Thymus (tissue), 11 donors: ENCODE data around the gene DOCK1. TPM values are rescaled to one million over a fixed set of nuclear protein-coding genes. Genes with fewer than 3 reads are reported as not detected.
A peak's percentile ranks its signal among the peaks of the same experiment; 100 is the strongest.

Source experiments
- DNase-seq, 9 donors: peaks; one replicate each; pipeline ENCODE4 v3.0.0-alpha.2; 2013; ENCODE audit warnings: low spot score in 9 of 9, low read depth in 6 of 9, missing footprints in 1 of 9
- H3K27ac ChIP-seq, 2 donors: one replicate each; pipeline ENCODE4 v1.5.1; 2013; ENCODE audit warnings: control low read depth in 1 of 2, low read depth in 1 of 2, low read length in 1 of 2, mild to moderate bottlenecking in 1 of 2, moderate library complexity in 1 of 2
- H3K27me3 ChIP-seq, 2 donors: one replicate each; pipeline ENCODE4 v1.5.1; 2013; ENCODE audit warnings: low read length in 1 of 2; ENCODE audit not compliant: control insufficient read depth in 2 of 2, insufficient read depth in 1 of 2
- H3K36me3 ChIP-seq, 2 donors: one replicate each; pipeline ENCODE4 v1.5.1; 2013; ENCODE audit warnings: low read length in 1 of 2, mild to moderate bottlenecking in 1 of 2, moderate library complexity in 1 of 2; ENCODE audit not compliant: control insufficient read depth in 2 of 2, insufficient read depth in 2 of 2
- H3K4me1 ChIP-seq, 2 donors: one replicate each; pipeline ENCODE4 v1.5.1; 2013; ENCODE audit warnings: low read length in 2 of 2; ENCODE audit not compliant: control insufficient read depth in 2 of 2, insufficient read depth in 2 of 2
- H3K4me3 ChIP-seq, 2 donors: one replicate each; pipeline ENCODE4 v1.5.1; 2013; ENCODE audit warnings: low read length in 2 of 2, control low read depth in 1 of 2, mild to moderate bottlenecking in 1 of 2
- H3K9me3 ChIP-seq, 2 donors: one replicate each; pipeline ENCODE4 v1.5.1; 2013; ENCODE audit warnings: low read length in 1 of 2, mild to moderate bottlenecking in 1 of 2; ENCODE audit not compliant: control insufficient read depth in 2 of 2, insufficient read depth in 1 of 2
- WGBS: extraction: QIAGEN DNeasy Blood & Tissue Kit; methylation state at CpG from one replicate; pipeline ENCODE4 v1.1.7; 2013; 5-methylcytosine and 5-hydroxymethylcytosine counted together
- polyA plus RNA-seq: library from polyadenylated mRNA; stranded (reverse); fragments of 200-250 nt; gene quantifications from one replicate; pipeline ENCODE4 v1.2.3, GENCODE V29; 2013
- total RNA-seq: library from RNA; stranded (reverse); fragments of 120-200 nt; gene quantifications from one replicate; pipeline ENCODE4 v1.2.4, GENCODE V29; 2013
- donor health status: healthy.

DOCK1 gene
- total and polyA plus RNA-seq, 2 donors, result 10.2 to 11.7 TPM

DNA sequence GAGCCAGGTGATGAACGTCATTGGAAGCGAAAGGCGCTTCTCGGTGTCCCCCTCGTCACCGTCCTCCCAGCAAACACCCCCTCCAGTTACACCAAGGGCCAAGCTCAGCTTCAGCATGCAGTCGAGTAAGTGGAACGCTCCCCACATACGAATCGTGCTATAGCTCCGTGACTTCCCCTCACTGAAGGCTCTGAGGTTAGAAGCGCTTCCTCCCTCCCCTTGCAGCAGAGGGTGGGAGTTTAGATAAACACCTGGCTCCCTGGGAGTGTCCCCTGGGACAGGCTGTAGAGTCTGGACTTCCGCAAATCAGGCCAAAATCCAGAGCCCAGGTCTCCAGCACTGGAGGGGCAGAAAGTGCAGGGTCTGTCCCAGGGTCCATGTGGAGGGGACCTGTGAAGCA is 538.9 kb downstream of the DOCK1 start:
- Histone ChIP-seq H3K27me3 (no peaks in the 10 kb centered on the region), H3K4me3 (no peak overlapping the region), H3K36me3 (no peaks in the 10 kb centered on the region), H3K9me3 (no peaks in the 10 kb centered on the region), H3K27ac (no peak overlapping the region), H3K4me1 (no peaks in the 10 kb centered on the region)
- WGBS, result 91% methylated on average over 13 of the region's 13 CpGs
- no peak for DNase-seq

DNA sequence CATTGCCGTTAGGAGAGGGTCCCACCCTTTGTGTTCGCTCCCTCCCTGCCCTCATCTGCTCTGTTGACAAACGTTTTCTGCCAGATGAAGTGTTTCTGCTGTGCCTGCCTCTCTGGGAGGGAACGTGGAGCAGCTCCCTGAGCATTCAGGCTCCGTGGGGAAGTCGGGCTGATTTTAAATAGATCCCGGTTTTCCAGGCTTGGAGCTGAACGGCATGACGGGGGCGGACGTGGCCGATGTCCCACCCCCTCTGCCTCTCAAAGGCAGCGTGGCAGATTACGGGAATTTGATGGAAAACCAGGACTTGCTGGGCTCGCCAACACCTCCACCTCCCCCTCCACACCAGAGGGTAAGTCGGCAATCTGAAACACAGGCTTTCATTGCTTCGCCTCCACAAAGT is 542.0 kb downstream of the DOCK1 start:
- 97% methylated on average over 17 of the region's 17 CpGs for WGBS
- no peaks in the 10 kb centered on the region for H3K9me3 ChIP-seq
- H3K27ac ChIP-seq, result no peak overlapping the region
- no peaks in the 10 kb centered on the region for H3K36me3 ChIP-seq
- DNase-seq, result no peak
- no peaks in the 10 kb centered on the region for H3K27me3 ChIP-seq
- H3K4me3 ChIP-seq, result no peak overlapping the region
- H3K4me1 ChIP-seq, result no peaks in the 10 kb centered on the region

DNA sequence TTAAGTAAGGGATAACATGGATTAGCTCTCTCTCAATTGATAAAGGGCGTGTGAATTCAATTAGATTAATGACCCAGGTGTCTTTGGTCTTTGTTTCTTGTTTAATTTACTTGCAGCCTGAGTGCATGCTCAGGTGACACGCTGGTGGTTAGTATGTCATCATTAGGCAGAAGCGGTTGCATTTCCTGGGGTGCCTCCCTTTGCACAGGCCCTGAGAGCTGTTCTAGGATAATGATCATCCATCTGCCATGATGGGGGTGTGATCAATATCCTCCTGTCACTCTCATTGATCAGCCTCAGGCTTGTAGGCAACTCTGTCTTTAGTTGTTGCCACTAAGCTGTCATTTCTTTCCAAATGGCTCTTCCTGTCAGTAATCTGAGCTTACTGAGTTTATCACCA is 544.3 kb downstream of the DOCK1 start:
- no peak overlapping the region for H3K4me3 ChIP-seq
- H3K9me3 ChIP-seq, result no peaks in the 10 kb centered on the region
- no peaks in the 10 kb centered on the region for H3K27me3 ChIP-seq
- 92% methylated on average over 3 of the region's 3 CpGs for WGBS
- no peaks in the 10 kb centered on the region for H3K36me3 ChIP-seq
- H3K4me1 ChIP-seq, result no peaks in the 10 kb centered on the region
- H3K27ac ChIP-seq, result no peak overlapping the region
- DNase-seq, result no peak

DNA sequence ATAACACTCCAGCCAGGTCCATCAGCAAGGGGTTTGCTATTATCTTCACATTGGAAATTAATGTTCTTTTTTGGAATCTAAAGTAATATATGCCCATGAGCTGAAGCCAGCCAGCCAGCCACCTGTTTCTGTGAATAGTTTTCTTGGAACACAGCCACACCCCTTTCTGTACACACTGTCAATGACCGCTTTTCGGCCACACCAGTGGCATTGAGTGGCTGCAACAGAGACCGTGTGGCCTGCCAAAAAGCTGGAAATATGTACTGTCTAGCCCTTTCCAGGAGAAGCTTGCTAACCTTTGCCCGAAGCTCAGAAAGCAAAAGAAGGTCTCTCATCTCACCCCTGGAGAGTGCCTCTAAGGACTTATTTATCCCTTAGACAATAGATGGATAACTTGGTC is 545.4 kb downstream of the DOCK1 start:
- 91% methylated on average over 4 of the region's 4 CpGs for WGBS
- no peak for DNase-seq
- Histone ChIP-seq H3K4me3 (no peak overlapping the region), H3K36me3 (no peaks in the 10 kb centered on the region), H3K4me1 (no peaks in the 10 kb centered on the region), H3K9me3 (no peaks in the 10 kb centered on the region), H3K27ac (no peak overlapping the region), H3K27me3 (no peaks in the 10 kb centered on the region)

DNA sequence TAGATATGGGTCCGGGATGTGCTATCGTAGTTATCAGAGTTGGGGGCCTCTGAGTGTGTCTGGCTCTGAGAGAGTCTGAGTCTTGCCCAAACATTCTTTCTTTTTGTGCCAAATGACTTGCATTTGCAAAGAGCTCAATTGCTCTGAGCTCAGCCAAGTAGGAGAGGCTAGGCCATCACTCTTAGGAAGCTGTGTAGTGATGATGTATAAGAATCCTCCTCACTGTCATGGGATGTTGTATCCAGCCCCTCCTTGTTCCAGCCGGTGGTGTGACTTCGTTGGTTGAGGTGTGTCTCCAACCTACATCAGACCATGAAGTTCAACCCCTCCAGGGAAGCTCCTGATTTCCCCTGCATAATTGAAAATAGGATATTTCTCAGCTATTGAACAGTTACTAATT is 546.4 kb downstream of the DOCK1 start:
- H3K4me1 ChIP-seq, result no peaks in the 10 kb centered on the region
- DNase-seq, result no peak
- 95% methylated on average over 4 of the region's 4 CpGs for WGBS
- peak overlapping the region in 1 of 2 donors; percentile 18 for H3K27ac ChIP-seq
- H3K27me3 ChIP-seq, result no peaks in the 10 kb centered on the region
- no peaks in the 10 kb centered on the region for H3K9me3 ChIP-seq
- H3K4me3 ChIP-seq, result no peak overlapping the region
- no peaks in the 10 kb centered on the region for H3K36me3 ChIP-seq

DNA sequence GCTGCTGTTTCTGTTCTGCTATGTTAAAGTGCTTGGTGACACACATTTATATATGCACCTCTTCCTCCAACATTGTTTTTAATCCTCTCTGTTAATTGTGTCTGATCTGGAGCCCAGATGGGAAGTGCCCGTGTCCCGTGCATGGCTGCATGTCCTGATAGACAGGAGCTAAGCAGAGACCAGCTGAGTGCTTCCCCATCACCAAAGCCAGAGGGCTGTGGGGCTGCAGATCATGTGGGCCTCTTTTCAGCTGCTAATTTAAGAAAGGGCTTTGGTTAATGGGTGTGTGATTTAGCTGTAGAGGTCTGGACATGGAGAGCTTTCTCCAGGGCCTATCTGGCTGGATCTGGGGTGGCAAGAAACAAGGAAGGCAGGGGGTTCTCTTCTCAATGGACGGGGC is 547.3 kb downstream of the DOCK1 start:
- no peak for DNase-seq
- H3K4me3 ChIP-seq, result no peak overlapping the region
- H3K4me1 ChIP-seq, result no peaks in the 10 kb centered on the region
- no peaks in the 10 kb centered on the region for H3K36me3 ChIP-seq
- no peaks in the 10 kb centered on the region for H3K27me3 ChIP-seq
- 92% methylated on average over 3 of the region's 3 CpGs for WGBS
- H3K9me3 ChIP-seq, result no peaks in the 10 kb centered on the region
- H3K27ac ChIP-seq, result no peak overlapping the region

DNA sequence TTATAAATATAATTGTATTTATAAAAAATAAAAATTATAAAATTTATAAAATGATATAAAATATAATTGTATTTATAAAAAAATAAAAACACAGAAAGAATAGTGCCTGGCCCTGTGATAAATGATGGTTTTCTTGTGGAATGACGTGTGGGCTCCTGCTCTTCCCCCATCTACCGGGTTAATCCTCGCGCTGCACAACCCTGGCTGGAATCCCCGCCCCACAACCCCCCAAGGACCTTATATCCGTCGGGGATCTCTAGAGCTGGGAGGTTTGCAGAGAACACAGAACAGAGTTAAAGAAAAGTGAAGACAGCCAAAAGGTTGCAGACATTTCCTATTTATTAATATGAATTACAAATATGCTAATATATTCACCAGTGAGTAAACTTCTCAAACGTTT is 548.5 kb downstream of the DOCK1 start:
- no peaks in the 10 kb centered on the region for H3K36me3 ChIP-seq

DNA sequence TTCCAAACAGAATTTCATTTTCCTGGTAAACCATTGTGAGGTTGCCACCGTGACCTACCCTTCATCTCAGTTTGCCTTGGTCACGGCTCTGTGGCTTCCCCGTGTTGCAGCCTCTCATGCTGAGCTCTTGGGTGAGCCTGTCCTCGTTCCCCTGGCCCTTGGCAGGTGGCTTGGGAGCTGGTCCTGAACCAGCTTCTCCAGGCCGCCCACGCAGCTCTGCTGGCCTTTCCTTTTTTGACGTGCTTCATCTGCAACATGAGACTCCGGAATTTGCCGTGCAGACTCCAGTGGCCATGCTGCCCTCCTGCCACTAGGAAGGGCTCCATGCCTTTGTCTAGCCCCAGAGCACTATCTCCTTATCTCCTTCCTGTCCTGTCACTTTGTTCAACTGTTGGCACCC is 550.9 kb downstream of the DOCK1 start:
- 94% methylated on average over 9 of the region's 9 CpGs for WGBS
- no peaks in the 10 kb centered on the region for H3K4me1 ChIP-seq
- peaks cover 0 to 10% of the 10 kb centered on the region in 2 donors for H3K9me3 ChIP-seq
- no peak overlapping the region for H3K4me3 ChIP-seq
- H3K36me3 ChIP-seq, result no peaks in the 10 kb centered on the region
- H3K27me3 ChIP-seq, result no peaks in the 10 kb centered on the region
- DNase-seq, result no peak
- H3K27ac ChIP-seq, result no peak overlapping the region

More for the DNA sequence above, 548.5 kb downstream of the DOCK1 start:
- Histone ChIP-seq H3K27me3 (no peaks in the 10 kb centered on the region), H3K9me3 (peaks cover 0 to 6% of the 10 kb centered on the region in 2 donors), H3K27ac (no peak overlapping the region), H3K4me3 (no peak overlapping the region), H3K4me1 (no peaks in the 10 kb centered on the region)
- WGBS, result 94% methylated on average over 8 of the region's 8 CpGs
- DNase-seq, result no peak

DNA sequence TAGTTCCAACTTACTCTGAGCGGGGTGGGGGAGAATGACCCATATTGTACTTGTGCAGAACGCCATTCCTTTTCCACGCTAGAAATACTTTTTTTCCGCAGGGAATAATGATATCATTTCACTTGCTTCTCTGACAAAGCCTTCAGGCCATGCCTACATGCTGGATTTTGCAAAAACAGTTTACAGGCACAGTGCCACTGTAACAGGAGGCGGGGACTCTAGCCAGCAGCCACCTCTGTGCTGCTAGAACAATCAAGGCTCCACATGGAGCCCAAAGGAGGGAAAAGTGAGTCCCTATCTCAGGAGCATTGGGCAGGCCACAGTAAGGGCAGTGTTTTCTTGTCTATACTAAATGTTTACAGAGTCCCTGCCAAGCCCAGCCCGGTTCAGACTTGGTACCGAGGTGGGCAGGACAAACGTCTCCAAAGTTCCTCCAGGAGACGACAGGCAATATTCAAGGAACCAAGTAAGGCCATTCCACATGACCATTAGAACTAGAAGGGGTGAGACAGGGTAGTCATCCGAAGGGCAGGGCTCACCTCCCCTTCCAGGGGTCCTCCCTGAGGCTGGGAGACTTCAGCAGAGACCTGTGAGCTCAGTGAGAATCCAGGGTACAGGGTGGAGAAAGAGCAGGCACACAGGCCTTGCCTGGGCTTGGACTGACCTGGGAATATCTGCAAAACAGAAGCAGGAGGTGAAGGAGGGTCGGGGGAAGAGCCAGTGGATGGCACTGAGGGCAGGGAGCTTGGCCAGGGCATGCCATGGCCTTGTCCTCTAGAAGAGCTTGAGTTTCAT is 553.0 kb downstream of the DOCK1 start:
- Histone ChIP-seq H3K36me3 (no peaks in the 10 kb centered on the region), H3K27ac (no peak overlapping the region), H3K9me3 (peaks cover 0 to 10% of the 10 kb centered on the region in 2 donors), H3K27me3 (no peaks in the 10 kb centered on the region), H3K4me3 (no peak overlapping the region), H3K4me1 (no peaks in the 10 kb centered on the region)
- WGBS, result 96% methylated on average over 11 of the region's 11 CpGs
- no peak for DNase-seq
